GM18505 (cell line): Measurements from ENCODE around the gene WNT11.

Source experiments
- ATAC-seq: cut with Tn5 transposase; IDR thresholded peaks from one replicate; pipeline ENCODE4 v1.9.1; 2021; ENCODE audit not compliant: unreplicated experiment
- POLR2A ChIP-seq: IDR thresholded peaks from 4 replicates; pipeline ENCODE4 v1.6.1; 2011; ENCODE audit warnings: borderline replicate concordance; ENCODE audit not compliant: insufficient read depth, insufficient read length; ENCODE audit errors: extremely low read depth

Gene WNT11

DNA sequence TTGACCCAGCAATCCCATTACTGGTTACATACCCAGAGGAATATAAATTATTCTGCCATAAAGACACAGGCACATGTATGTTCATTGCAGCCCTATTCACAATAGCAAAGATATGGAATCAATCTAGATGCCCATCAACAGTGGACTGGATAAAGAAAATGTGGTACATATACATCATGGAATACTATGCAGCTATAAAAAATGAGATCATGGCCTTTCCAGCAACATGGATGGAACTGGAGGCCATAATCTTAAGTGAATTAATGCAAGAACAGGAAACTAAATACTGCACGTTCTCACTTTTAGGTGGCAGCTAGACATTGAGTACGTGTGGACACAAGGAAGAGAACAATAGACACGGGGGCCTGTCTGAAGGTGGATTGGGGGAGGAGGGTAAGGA, 15.1 kb upstream of the WNT11 start:
- ATAC-seq: no peak
- TF ChIP-seq POLR2A: no peak

DNA sequence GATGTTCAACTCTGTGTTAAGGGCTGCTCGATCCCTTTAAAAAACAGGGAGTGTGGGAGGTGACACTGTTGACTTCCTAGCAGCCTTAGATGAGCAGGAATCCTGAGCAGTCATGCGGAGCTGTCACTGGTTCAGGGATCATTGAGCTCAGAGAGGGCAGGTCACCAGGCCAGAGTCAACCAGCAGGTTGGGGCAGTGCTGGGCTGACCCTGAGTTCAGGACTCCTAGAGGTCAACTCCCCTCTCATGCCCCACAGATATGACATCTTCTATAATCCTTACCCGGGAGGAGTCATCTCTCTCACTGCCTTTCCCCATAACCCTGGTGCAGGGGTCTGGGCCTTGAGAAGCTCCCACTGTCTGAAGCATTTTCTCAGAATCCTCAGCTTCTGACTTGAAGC, 12.9 kb upstream of the WNT11 start:
- TF ChIP-seq POLR2A: no peak
- no peak for ATAC-seq

DNA sequence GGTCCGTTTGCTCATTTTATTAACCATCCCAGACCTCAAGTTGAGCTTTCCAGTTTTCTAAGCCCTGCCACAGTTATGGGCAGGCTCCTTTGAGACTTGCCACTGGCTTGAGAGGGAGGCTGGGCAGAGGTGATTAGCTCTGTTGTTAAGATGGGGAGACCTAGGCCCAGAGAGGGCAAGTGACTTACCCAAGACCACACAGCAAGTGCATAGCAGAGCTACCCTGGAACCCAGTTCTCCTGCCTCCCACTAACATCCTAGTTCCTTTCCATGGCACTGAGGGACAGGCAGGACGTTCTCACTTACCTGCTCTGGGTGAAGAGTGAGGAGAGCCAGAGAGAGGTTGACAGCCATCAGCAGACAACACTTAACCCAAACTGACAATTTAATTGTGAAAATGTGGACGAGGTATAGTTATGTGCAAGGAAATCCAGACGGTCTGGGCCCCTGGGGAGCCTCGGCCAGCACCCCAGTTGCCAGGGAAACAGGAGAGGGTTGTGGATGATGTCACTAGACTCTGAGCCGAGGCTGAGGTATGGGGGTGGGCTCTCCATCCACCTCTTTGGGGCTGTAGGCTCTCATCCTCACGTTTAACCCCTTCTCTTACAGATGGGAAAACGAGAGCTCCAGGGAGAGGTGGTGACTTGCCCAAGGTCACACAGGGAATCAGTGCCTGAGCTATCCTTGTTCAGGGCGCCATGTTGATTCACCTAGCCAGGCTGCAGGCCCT, 12.3 kb upstream of the WNT11 start:
- TF ChIP-seq POLR2A: no peak
- ATAC-seq: no peak

DNA sequence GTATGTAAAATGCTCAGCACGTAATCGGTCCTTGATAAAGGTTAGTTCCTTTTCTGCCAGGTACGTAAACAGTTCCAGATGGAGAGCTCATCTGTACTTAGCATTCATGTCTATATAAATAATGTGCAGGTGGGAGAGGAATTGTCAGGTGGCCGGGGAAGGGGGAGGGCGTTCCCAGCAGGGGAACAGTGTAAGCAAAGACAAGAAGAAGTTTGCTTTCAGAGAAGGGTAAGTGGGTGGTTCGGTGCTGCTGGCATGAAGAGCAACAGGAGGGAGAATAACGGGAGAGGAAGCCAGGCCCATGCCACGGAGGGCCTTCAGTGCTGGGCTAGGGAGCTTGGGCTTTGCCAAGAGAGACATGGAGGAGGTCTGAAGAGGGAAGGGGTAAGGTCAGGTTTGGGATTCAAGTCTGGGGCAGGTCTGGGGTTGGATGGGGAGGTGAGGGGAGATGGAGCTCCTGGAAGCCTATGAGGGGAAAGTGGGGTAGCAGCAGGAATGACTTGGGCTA, 11.4 kb upstream of the WNT11 start:
- no peak for TF ChIP-seq POLR2A
- no peak for ATAC-seq

DNA sequence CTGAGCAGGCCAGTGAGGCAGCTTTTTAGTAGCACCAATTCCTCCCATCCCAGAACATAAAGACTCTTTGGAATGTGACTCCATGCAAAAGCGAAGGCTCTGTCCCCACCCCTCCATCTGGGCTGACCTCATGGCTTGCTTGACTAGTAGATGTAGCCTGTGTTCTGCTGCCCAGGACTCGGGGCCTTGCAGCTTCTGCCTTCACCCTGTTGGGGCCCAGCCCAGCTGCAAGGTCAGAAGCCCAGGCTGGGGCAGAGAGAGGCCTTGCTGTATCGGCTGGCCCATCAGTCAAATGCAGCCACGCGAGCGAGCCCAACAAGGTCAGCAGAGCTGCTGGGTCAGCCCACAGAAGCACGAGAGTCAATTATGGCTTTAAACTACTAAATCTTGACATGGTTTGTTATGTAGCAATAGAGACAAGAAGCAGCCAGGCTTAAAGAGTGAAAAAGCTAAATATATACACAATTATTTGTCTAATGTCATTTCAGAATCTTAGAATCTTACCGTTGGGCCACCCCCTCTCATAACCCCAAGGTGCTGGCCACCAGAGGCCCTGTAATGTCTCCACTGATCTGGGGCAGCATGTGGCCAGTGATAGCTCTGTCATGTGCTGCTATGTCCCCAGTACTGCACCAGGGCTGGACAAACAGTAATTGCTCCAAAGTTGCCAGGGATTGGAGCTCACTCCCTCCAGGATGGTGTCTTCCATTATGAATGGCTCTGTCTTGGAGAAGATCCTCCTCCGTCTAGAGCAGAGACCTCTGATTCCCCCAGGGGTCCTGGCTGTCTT, 10.4 kb upstream of the WNT11 start:
- no peak for TF ChIP-seq POLR2A
- no peak for ATAC-seq

DNA sequence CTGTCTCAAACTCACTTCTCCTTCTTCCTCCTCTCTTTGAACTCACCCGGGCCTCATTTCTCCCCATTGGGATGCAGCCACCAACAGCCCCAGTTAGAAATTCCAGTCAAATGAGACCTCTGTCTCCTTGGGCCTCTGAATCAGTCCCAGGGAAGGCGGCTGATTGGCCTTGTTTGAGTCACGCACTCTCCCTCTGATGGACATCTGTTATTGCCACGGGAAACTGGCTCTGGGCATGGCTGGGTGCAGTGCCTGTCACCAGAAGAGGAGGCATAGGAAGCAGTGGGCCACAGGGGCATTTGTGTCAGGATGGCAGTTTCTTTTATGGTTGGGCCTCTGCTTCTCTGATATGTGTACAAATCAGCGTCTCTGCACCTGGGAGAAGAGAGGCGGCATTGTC, 9.6 kb upstream of the WNT11 start:
- ATAC-seq: no peak
- TF ChIP-seq POLR2A: no peak

DNA sequence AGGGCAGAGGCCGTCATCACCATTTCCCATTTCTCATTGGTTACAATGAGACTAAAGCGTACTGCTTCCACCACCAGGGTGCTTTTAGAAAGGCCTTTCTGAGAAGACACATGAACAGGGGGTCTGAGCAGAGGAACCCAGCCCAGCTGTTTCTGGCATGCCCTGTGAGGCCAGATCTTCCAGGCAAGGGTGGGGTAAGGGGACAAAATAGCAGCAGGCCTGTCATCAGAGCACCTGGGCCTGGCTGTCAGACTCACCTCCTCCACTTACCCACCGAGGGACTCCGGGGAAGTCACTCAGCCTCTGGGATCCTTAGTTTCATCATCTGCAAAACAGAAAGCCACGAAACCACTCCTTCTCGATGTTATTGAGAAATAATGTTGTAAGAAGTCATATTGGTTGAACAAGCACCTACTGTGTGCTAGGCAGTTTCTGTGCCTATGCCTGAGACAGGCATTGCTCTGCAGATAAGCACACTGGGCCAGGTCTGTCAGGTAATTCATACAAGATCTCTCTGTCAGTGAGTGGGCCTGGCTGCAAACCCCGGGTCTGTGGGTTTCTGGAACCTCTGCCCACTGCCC, 8.8 kb upstream of the WNT11 start:
- TF ChIP-seq POLR2A: no peak
- no peak for ATAC-seq

DNA sequence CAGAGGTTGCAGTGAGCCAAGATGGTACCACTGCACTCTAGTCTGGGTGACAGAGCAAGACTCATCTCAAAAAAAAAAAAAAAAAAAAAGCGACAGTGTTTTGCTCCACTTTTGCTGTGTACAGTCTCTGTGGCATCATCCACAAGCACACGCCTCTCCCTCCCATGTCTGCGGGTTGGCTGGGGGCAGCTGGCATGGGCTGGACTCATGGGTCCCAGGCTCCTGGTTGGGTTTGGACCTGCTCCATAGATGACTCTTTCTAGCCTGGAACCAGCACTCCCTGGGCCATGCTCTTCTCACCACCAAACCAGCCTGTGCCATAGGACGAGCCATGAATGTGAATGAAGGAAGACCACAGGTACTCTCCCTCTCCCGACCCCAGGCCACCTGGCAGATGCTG, 7.9 kb upstream of the WNT11 start:
- no peak for ATAC-seq
- TF ChIP-seq POLR2A: no peak

DNA sequence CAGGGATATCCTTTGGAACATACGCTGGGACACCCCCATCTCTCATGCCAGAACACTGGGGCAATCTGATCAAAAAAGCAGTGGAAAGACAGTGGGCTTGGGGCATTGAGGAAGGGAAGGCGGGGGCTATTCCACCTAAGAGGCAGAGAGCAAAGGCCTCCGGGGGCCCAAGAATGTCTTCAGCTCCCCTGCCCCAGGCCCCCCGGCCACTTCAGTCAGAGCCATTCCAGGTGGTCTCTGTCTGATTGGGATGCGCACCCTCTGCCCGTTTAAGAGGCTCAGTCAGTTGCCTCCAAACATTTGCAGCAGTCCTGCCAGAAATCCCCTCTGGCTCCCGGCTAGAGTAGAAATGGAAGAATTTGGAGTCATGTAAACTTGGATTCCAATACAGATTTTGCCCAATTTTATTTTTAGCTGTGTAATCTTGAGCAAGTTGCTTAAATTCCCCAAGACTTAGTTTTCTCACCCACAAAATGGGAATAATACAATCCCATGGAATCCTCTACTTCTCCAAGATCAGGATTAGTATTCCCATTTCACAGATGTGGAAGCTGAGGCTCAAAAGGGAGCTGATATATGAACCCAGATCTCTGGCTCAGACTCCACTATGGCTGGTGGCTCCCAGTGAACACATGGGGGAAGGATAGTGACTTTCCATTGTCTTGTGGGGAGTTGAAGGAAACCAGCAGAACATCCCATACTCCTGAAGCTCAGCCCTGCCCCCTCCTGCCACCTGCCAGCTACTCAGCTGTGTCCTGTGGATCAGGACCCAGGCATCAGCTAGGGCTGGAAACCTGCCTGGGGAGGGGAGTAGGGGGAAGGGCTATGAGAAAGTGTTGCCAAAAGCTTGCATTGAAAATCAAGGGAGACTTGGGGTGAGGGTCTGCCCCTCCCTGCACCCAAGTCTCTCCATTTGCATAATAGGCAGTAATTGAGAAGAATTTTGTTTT, 6.1 kb upstream of the WNT11 start:
- no peak for ATAC-seq
- TF ChIP-seq POLR2A: no peak

DNA sequence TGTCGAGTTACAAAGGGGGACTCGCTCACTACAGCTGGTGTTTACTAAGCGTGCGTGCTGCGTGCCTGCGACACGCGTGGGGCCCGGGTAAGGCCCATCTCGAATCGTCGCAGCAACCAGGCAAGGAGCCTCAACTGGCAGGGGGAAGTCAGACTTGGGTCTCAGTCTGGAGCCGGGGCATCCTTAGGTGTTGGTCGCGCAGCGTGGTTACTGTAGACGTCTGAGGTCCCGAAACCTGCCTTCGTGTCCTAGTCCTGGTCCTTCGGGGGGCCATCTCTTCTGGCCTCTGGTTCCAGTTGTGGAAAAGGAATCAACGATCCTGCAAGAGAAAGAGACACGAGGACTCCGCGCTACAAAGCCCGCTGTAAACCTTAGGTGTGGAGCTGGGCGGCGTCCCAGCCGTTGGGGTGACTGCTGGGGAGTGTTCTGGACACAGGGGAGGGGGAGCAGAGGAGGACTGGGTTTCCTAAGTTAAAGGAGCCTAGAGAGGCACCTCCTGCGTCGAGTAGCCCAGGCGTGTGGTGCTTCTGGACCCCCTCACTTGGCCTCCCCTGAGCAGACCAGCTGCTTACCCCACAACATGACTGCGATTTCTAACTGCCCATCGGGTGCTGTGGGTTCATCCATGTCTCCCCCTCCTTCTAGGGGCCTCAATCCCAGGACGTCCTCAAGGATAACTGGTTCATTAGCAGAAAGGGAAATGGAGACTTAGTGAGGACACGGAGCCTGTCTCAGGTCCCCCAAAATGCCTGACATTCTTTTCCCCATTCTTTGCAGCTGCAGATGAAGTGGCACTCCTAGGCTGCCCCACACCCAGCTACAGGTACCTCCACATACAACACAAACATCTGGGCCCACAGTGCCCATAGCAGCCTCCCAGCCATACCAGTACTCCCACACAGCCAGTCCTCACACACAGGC, 4.9 kb upstream of the WNT11 start:
- ATAC-seq: no peak

DNA sequence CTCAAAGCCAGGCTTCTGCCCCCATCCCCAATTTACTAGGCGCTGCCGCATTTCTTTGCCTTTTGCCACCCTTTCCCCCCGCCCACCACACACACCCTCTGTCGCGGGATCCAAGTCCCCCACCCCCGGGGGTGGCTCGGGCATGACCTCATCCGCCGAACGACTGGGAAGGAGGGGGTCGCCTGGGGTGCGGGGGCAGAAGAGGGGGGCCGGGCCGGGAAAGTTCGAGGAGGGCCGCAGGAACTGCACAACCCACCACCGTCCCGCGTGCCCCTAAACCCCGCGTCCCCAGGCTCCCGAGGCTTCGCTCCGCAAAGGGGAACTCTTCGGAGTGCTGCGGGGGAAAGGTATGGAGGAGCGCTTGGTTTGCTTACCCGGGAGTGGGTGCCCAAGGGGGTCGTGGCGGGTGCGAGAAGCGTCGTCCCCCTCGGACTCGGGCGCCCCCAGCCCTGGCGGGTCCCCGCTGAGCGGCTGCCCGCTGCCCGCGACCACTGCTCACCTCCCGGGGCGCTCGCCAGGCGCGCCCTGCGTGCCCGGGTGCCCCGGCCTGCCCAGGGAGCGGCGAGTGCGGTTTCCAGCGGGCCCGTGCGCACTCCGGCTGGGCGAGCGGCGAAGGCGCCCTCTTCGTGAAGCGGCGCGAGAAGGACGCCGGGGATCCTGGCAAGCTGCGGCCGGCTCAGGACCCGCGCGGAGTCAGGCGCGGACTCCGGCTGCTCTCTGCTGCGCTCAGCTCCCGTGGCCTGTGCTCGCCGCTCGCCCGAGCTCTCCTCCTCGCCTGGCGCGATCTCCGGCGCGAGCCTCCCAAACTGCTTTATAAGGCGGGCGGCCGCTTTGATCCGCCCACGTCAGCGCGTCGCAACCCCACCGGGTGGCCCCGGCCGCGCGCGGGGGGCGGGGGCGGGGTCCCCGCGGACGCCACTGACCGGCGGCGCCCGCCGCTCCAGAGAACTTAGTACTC, 4.0 kb upstream of the WNT11 start:
- no peak for TF ChIP-seq POLR2A
- ATAC-seq: no peak

More for the DNA sequence above, 4.9 kb upstream of the WNT11 start:
- no peak for TF ChIP-seq POLR2A
